A549 (cell line): ENCODE data around the gene KIF21B. TPM values are rescaled to one million over a fixed set of nuclear protein-coding genes. Genes with fewer than 3 reads are reported as not detected.
"Not testable (repeated sequence)": the region's sequence is repeated elsewhere in the genome, so short reads cannot be mapped to it uniquely, and the experiment has no call there.

Experiments
- ATAC-seq, 2 experiments: fragments of 200-7000 bp in 1 of 2; fragments of >200 bp in 1 of 2; cut with Nextera tagmentation in 1 of 2; cut with Tn5 transposase in 1 of 2; 3 replicates each; pipeline versions ENCODE4 v1.8.0 to v1.9.1; 2018 to 2020; ENCODE audit warnings: mild to moderate bottlenecking in 1 of 2, moderate library complexity in 1 of 2
- CTCF ChIA-PET: fragments of 300-600 bp; sonication (Branson Sonifier 250); formaldehyde crosslinking; extraction: SDS; loops from one replicate; lab custom pipeline; 2021; ENCODE audit warnings: antibody characterized with exemption, inconsistent platforms; lab: Yijun Ruan, JAX
- POLR2A ChIA-PET: fragments of 350-600 bp; formaldehyde crosslinking; extraction: SDS; loops from one replicate; lab custom pipeline; 2021; ENCODE audit warnings: antibody characterized with exemption, inconsistent platforms; lab: Yijun Ruan, JAX
- DNase-seq, 2 experiments: peaks; one replicate each; pipeline versions ENCODE4 v3.0.0 to v3.0.0-alpha.2; 2011 to 2016; ENCODE audit warnings: low read depth in 1 of 2, low spot score in 1 of 2
- FAIRE-seq: peaks from 2 replicates; lab custom pipeline; 2011; peaks lifted over from hg19 to GRCh38; lab: Jason Lieb, UNC
- H3K27ac ChIP-seq, 2 experiments: fragments of >200 bp; sonication (Bioruptor Twin); formaldehyde crosslinking; 3 replicates each; pipeline ENCODE4 v1.5.1; 2016 to 2017
- H3K4me1 ChIP-seq: fragments of >200 bp; sonication (Bioruptor Twin); formaldehyde crosslinking; 3 replicates; pipeline ENCODE4 v1.6.1; 2016
- H3K4me2 ChIP-seq: fragments of >200 bp; sonication (Bioruptor Twin); formaldehyde crosslinking; 3 replicates; pipeline ENCODE4 v1.6.1; 2016
- H3K4me3 ChIP-seq: fragments of >200 bp; sonication (Bioruptor Twin); formaldehyde crosslinking; 3 replicates; pipeline ENCODE4 v1.5.1; 2016
- H3K9me3 ChIP-seq: fragments of >200 bp; sonication (Bioruptor Twin); formaldehyde crosslinking; 3 replicates; pipeline ENCODE4 v1.6.1; 2016
- ATOH8 ChIP-seq: fragments of 250-450 bp; sonication (Bioruptor Pico); IDR thresholded peaks from 2 replicates; pipeline ENCODE4 v1.5.0; 2020; ENCODE audit warnings: low read depth, mild to moderate bottlenecking, moderate library complexity
- BCL3 ChIP-seq: fragments of >200 bp; sonication (Bioruptor Twin); formaldehyde crosslinking; IDR thresholded peaks from 3 replicates; pipeline ENCODE4 v1.6.1; 2016
- CBX8 ChIP-seq: fragments of 200-600 bp; sonication (generic); IDR thresholded peaks from 2 replicates; pipeline ENCODE4 v1.6.1; 2016
- JUN ChIP-seq, 2 experiments: fragments of >200 bp; sonication (Bioruptor Twin); formaldehyde crosslinking; IDR thresholded peaks; 2 replicates in 1 of 2; 3 replicates in 1 of 2; pipeline ENCODE4 v1.6.1; 2016 to 2017
- JUNB ChIP-seq: fragments of >200 bp; sonication (Bioruptor Twin); formaldehyde crosslinking; IDR thresholded peaks from 2 replicates; pipeline ENCODE4 v1.6.1; 2016
- KDM1A ChIP-seq: fragments of 200-600 bp; sonication (generic); IDR thresholded peaks from 2 replicates; pipeline ENCODE4 v1.6.1; 2016; ENCODE audit warnings: low read depth, mild to moderate bottlenecking
- KDM5A ChIP-seq: fragments of 200-600 bp; sonication (generic); IDR thresholded peaks from 2 replicates; pipeline ENCODE4 v1.6.1; 2016; ENCODE audit warnings: antibody characterized with exemption, mild to moderate bottlenecking
- MAFK ChIP-seq: fragments of 450-650 bp; IDR thresholded peaks from 2 replicates; pipeline ENCODE4 v1.6.1; 2014; ENCODE audit not compliant: partially characterized antibody
- MAX ChIP-seq: IDR thresholded peaks from 2 replicates; pipeline ENCODE4 v1.6.1; 2012
- PHF8 ChIP-seq: fragments of 200-600 bp; sonication (generic); IDR thresholded peaks from 2 replicates; pipeline ENCODE4 v1.6.1; 2016; ENCODE audit warnings: low read depth, mild to moderate bottlenecking, antibody characterized with exemption, moderate library complexity, borderline replicate concordance
- RCOR1 ChIP-seq: fragments of 150-350 bp; IDR thresholded peaks from 2 replicates; pipeline ENCODE4 v1.6.1; 2014; ENCODE audit warnings: antibody characterized with exemption, low read length, low read depth
- RNF2 ChIP-seq: fragments of 200-600 bp; sonication (generic); IDR thresholded peaks from 2 replicates; pipeline ENCODE4 v1.6.1; 2016; ENCODE audit warnings: low read depth, mild to moderate bottlenecking, antibody characterized with exemption, moderate library complexity, borderline replicate concordance
- TFCP2L1 ChIP-seq: fragments of 250-450 bp; sonication (Bioruptor Pico); IDR thresholded peaks from 2 replicates; pipeline ENCODE4 v1.5.0; 2021; ENCODE audit warnings: mild to moderate bottlenecking
- TP53 ChIP-seq: fragments of 250-450 bp; sonication (Bioruptor Pico); IDR thresholded peaks from 2 replicates; pipeline ENCODE4 v1.5.0; 2021; ENCODE audit warnings: mild to moderate bottlenecking, moderate library complexity
- USF2 ChIP-seq: fragments of 450-650 bp; IDR thresholded peaks from 2 replicates; pipeline ENCODE4 v1.6.1; 2014; ENCODE audit warnings: antibody characterized with exemption
- WGBS: methylation state at CpG from one replicate; pipeline ENCODE4 v1.1.6; 2017; ENCODE audit errors: missing lambda C conversion rate; 5-methylcytosine and 5-hydroxymethylcytosine counted together
- polyA plus RNA-seq, 4 experiments: library from polyadenylated mRNA; depleted of rRNA in 3 of 4; stranded (reverse); fragments of >200 nt; fragmentation: RNase III in 1 of 4; extraction: RNeasy Plus Mini Kit Qiagen cat#74134 plus additional on column Dnase treatment in 1 of 4; gene quantifications; 2 replicates in 3 of 4; 3 replicates in 1 of 4; pipeline ENCODE4 v1.2.3, GENCODE V29; 2011 to 2017
- TF ChIP-seq, protein P1 (sequence below): fragments of >200 bp; sonication (Bioruptor Twin); formaldehyde crosslinking; IDR thresholded peaks from 2 replicates; pipeline ENCODE4 v1.6.1; 2016
- TF ChIP-seq, protein P2 (sequence below): fragments of 150-350 bp; IDR thresholded peaks from 2 replicates; pipeline ENCODE4 v1.6.1; 2014; ENCODE audit warnings: low read depth, mild to moderate bottlenecking, low read length

The KIF21B gene
- polyA plus RNA-seq, 2 of the 4 experiments (the other 2 are of a cell fraction), result 1.4 to 3.8 TPM

DNA sequence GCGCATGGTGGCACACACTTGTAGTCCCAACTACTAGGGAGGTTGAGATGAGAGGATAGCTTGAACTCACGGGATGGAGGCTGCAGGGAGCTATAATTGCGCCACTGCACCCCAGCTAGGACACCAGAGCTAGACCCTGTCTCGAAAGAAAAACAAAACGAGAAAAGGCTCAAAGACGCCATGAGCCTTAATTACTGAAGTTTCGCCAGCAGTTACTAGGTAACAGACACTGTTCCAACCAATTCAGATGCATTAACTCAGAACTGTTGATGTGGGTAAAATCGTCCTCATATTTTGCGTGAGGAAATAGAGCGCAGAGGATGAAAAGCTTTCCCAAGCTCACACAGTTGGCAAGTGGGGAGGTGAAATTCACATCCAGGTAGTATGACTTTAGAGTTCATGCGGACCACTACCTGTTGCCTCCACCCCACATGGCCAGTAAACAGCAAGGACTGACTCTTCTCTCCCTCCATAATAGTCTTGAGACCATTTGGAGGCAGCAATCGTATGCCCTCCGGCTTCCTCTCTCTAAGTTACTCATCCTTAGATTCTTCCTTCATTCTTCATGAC lies 88.8 kb downstream of the KIF21B start:
- POLR2A ChIA-PET, result no interaction called here
- Histone ChIP-seq H3K4me1 (no peaks in the 10 kb centered on the region), H3K4me2 (no peak overlapping the region), H3K9me3 (no peaks in the 10 kb centered on the region), H3K4me3 (no peak overlapping the region), H3K27ac (no peak overlapping the region)
- TF ChIP-seq USF2, result no peak
- TF ChIP-seq RCOR1, result no peak
- TF ChIP-seq JUNB, result no peak
- TF ChIP-seq MAX, result no peak
- TF ChIP-seq TFCP2L1 (CRISPR knock-in tag), result no peak
- TF ChIP-seq KDM5A, result no peak
- TF ChIP-seq MAFK, result no peak
- TF ChIP-seq, protein P1, sequence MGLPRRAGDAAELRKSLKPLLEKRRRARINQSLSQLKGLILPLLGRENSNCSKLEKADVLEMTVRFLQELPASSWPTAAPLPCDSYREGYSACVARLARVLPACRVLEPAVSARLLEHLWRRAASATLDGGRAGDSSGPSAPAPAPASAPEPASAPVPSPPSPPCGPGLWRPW, result no peak
- DNase-seq, result no peak
- 80% methylated on average over 13 of the region's 13 CpGs for WGBS
- no peak for ATAC-seq
- FAIRE-seq, result no peak
- CTCF ChIA-PET, result no interaction called here

- no peak overlapping the region for H3K4me3 ChIP-seq
- ATAC-seq (no peak), FAIRE-seq (no peak), DNase-seq (no peak)
- TF ChIP-seq ATOH8 (CRISPR knock-in tag) (no peak), RNF2 (no peak), CBX8 (no peak), JUN (IDR thresholded peaks at IDR 0.05) (no peak), BCL3 (no peak), PHF8 (no peak), KDM1A (no peak), TP53 (no peak)
- TF ChIP-seq, protein P2, sequence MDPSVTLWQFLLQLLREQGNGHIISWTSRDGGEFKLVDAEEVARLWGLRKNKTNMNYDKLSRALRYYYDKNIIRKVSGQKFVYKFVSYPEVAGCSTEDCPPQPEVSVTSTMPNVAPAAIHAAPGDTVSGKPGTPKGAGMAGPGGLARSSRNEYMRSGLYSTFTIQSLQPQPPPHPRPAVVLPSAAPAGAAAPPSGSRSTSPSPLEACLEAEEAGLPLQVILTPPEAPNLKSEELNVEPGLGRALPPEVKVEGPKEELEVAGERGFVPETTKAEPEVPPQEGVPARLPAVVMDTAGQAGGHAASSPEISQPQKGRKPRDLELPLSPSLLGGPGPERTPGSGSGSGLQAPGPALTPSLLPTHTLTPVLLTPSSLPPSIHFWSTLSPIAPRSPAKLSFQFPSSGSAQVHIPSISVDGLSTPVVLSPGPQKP, result no peak
- no peaks in the 10 kb centered on the region for H3K9me3 ChIP-seq
- CTCF ChIA-PET, result interaction anchor here (3.5 kb wide), 1 partner anchor 40 kb away, joined by 11 read pairs; no protein-coding TSS in a partner anchor
- POLR2A ChIA-PET, result no interaction called here
- H3K4me2 ChIP-seq, result no peak overlapping the region
- H3K4me1 ChIP-seq, result no peaks in the 10 kb centered on the region
- H3K27ac ChIP-seq, result no peak overlapping the region
- WGBS, result 60% methylated on average over 2 of the region's 2 CpGs
Measured at GRCh38 chr1:200931776-200932175, 91.7 kb downstream of the KIF21B start.

GRCh38 chr1:200930285-200930684 lies 93.2 kb downstream of the KIF21B start:
- not testable (repeated sequence) for FAIRE-seq

More at GRCh38 chr1:200930285-200930684, 93.2 kb downstream of the KIF21B start:
- H3K9me3 ChIP-seq, H3K4me2 ChIP-seq, H3K4me1 ChIP-seq, POLR2A ChIA-PET, ATAC-seq, H3K27ac ChIP-seq, DNase-seq, H3K4me3 ChIP-seq: not testable (repeated sequence)
- CTCF ChIA-PET, result interaction anchor here (0.7 to 3.5 kb wide), 4 partner anchors 28 to 42 kb away, joined by 3 to 11 read pairs (median 3); no protein-coding TSS in a partner anchor
- 78% methylated on average over 8 of the region's 8 CpGs for WGBS
